ENCODE measurements around the gene MRPL27.

DNA sequence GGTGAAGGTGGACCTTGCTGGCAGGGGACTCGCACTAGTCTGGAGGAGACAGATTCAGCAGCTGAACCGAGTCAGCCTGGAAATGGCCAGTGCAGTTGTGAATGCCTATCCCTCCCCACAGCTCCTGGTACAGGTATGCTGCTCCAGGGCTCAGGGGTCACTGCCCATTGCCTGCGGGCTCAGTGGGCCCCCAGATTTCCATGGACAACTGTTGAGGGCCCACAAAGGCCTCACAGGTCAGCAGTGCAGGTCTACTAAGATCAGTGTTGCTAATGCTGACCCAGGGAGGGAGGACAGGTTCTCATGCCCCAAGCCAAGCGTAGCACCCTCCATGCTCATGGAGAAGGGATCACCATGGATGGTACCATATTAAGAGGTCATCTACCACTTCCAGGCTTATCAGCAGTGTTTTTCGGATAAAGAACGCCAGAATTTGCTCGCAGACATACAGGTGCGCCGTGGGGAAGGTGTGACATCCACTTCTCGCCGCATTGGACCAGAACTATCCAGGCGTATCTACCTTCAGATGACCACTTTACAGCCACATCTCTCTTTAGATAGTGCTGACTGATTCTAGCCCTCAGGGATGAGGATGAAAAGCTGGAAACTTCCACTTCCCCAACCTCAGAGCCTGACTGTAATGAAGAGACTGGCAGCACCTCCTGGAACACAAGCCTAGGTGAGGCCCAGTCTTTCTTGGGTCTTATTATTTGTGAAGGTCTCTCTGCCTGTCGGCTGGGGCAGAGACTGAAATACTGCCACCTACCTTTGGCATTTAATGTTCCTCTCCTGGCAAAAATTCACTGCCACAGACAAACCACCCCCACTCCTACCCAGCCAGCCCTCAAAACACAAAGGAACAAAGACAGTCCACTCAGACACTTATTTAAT, 7.6 kb upstream of the MRPL27 start:
- TF ChIP-seq, protein P1, sequence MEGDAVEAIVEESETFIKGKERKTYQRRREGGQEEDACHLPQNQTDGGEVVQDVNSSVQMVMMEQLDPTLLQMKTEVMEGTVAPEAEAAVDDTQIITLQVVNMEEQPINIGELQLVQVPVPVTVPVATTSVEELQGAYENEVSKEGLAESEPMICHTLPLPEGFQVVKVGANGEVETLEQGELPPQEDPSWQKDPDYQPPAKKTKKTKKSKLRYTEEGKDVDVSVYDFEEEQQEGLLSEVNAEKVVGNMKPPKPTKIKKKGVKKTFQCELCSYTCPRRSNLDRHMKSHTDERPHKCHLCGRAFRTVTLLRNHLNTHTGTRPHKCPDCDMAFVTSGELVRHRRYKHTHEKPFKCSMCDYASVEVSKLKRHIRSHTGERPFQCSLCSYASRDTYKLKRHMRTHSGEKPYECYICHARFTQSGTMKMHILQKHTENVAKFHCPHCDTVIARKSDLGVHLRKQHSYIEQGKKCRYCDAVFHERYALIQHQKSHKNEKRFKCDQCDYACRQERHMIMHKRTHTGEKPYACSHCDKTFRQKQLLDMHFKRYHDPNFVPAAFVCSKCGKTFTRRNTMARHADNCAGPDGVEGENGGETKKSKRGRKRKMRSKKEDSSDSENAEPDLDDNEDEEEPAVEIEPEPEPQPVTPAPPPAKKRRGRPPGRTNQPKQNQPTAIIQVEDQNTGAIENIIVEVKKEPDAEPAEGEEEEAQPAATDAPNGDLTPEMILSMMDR (IDR thresholded peaks at IDR 0.05) = no peak
- no peak for TF ChIP-seq EZH2 (IDR thresholded peaks at IDR 0.05; ENCODE audit: borderline replicate concordance, insufficient read depth, low read depth, low read length, poor library complexity, severe bottlenecking)

All from B cell (primary cell).